ENCODE results near the gene NDUFS7.

The NDUFS7 gene

DNA sequence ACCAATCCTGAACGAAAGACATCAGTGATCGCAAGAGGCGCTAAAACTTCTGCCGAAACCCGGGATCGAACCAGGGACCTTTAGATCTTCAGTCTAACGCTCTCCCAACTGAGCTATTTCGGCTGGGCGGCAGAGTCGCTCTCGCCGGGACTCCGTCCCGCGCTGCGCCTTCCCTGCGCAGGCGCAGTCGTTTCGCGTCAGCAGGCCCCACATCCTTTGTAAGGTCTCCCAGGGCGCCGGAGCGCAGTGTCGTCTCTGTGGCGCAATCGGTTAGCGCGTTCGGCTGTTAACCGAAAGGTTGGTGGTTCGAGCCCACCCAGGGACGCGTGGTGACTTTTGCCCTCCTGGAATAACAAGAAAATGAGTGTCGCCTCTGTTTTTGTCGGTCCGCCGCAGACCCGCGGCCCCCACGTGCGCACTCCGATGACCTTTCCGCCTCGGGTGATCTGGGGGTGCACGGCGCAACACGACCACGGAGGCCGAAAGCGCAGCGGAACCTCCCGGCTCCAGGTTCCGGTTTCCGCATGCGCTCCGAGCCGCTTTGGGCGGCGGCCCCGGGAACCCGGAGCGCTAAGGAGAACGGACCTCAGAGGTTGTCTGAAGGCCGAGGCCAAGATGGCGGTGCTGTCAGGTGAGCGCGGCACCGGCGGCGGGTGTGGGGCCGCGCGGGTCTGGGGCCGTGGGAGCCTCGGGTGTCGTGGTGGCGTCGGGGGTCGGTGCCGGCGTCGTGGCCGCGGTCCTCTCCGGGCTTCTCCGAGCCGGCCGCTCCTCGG is at the start of gene NDUFS7:
Gene NDUFS7 (plus strand): TSS at position 596 of the 773 bp plus-strand sequence. CDS start 20 bp downstream, at position 616.
- peak; percentile 91 to 93 for DNase-seq

DNA sequence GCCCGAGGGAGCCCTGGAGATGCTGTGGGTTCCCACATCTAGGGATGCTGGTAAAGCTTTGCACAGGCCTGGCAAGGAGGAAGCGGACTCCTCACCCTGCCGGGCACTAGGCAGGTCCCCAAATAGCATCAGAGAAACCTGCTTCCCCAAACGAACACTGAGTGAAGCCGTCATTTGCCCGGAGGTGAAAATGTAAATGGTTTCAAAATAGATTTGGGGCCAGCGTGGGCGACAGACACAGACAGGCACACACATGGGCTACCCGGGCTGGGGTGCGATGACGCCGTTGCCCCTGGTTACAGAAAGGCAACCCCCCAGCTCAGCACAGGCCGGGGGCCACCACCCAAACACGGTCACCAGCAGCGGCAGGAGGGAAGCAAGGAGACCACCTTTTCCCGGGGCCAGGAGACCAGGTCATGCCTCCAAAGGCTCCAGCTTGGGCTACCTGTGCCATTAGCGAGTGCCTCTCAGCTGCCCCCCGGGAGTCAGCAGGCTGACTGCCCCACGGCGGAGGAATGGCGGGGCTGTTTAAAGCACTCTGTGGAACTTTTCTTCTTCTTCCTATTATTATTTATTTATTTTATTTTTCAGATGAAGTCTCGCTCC is 47.5 kb upstream of the NDUFS7 start:
- DNase-seq = no peak

DNA sequence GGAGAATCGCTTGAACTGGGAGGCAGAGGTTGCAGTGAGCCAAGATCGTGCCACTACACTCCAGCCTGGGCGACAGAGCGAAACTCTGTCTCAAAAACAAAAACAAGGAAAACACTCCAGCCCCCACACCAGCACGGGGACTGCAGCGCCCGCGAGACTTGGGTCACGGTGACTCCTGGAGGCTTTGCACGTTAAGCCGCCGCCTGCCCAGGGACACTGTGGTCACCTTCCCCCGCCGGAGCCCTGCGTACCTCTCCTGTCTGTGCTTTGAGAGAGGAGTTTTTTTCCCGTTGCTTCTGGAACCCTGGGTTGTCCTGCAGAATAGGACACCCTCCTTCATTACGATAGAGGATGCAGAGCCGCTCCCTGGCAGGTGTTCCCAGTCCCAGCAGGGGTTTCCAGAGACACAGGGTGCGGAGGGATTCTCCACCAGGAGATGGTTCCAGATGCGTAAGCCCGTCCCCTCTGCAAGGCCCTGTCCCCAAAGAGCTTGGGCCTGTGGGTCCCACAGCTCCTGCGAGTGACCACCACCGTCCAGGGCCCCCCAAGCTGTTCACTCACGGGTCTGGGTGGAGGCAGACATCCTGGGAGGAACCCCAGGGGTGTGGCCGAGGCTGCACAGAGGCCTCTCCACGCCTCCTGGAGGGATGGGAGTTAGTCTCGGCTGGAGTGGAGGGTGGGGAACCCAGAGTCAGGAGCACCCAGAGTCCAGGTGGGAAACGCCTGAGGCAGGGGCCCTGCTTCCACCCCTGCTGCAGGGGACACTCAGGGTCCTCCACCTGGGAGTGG is 42.8 kb upstream of the NDUFS7 start:
- DNase-seq = no peak

DNA sequence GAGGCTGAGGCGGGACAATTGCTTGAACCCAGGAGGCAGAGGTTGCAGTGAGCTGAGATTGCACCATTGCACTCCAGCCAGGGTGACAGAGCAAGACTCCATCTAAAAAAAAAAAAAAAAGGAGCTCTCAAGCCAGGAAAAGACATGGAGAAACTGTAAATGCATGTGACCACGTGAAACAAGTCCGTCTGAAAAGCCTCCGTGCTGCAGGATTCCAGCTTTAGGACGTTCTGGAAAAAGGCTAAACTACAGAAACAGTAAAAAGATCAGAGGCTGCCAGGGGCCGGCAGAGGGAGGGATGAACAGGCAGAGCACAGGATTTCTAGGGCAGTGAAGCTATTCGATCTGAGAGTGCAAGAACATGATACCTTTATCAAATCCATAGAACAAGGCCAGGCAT is 40.7 kb upstream of the NDUFS7 start:
- no peak for DNase-seq

DNA sequence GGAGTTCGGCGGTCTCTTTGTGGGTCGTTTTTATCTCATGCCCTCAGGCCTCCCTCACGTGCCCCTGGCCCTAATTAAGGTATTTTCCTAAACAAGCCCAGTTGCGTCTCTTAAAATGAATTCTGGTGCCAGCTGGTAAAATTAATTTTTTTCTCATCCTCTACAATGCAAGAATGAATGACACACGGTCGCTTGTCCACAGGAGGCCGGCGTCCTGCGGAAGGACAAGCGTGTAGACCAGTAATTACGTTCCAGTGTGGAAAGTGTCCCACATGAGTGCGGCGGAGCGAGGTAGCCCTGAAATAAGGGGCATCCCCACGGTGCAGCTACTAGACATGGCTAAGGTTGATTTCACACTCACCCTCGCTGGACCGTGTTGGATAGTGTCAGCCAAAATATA is 34.5 kb upstream of the NDUFS7 start:
- no peak for DNase-seq

DNA sequence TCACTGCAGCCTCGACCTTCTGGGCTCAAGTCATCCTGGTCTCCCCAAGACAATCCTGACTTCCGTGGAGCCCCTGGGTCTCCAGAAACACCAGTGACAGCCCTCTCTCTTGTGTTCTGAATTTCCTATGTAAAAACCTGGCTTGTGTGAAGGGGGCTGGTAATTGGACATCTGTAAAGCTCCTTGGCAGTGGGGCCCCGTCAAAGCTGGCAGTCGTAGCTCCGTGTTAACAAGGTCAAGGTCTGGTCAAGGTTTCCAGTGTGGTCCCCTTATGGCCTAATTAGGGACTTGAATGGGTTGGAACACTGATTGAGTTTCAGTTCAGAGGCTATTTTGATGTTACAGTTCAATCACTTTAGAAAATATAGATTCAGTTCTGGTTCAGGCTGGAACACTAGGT is 32.8 kb upstream of the NDUFS7 start:
- DNase-seq = no peak

DNA sequence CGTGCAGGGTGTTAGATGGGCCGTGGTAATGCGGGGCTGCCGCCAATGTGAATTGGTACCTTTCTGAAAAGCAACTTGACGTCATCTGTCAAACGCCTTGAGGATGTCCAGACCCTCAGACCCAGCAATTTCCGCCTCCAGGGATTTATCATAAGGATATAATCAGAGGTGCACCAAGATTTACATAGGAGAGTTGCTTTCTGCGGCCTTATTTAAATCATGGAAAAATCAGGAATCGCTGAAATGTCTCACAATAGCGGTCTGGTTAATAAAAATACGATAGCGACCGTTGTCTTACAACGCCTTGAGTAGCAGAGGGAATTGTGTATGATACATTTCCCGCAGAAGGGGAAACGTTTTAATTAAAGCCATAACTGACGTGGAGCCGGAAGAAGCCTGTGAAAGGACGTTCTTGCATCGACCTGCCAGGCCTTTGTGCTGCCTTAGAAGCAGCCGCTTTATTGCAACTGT is 32.3 kb upstream of the NDUFS7 start:
- DNase-seq = no peak

DNA sequence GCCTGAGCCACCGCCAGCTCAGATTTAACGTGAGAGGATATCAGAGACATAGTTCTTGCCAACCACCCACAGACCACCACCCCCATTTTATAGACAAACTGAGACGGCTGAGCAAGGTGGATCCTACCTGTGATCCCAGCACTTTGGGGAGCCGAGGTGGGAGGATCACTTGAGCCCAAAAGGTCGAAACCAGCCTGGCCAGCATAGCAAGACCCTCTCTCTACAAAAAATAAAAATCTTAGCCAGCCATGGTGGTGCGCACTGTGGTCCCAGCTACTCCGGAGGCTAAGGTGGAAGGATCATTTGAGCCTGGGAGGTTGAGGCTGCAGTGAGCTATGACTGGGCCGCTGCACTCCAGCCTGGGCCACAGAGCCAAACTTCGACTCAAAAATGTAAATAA is 30.6 kb upstream of the NDUFS7 start:
- DNase-seq = no peak

DNA sequence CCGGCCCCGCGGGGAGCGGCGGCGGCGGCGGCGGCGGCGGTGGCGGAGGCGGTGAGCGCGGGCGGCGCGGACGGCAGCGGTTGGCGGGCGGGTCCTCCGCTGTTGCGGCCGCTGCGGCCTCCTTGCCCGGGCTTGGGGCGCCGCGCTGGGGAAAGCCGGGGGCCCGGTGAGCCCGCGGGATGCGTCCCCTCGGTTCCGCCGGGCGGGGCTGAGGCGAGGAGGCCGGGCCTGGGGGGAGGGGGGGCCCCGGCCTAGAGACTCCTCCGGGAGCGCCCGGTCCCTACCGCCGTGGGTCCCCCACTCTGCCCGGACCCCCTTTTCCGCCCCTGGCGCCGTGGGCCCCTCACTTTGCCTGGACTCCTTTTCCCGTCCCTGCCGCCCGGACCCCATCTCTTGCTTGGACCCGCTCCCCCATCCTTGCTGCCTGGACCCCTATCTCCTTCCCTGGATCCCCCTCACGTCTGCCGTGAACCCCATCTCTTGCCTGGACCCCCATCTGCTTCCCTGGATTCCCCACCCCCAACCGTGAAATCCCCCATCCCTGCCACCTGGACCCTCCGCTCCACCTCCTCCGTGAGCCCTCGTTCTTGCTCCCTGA is 28.6 kb upstream of the NDUFS7 start:
- no peak for DNase-seq

DNA sequence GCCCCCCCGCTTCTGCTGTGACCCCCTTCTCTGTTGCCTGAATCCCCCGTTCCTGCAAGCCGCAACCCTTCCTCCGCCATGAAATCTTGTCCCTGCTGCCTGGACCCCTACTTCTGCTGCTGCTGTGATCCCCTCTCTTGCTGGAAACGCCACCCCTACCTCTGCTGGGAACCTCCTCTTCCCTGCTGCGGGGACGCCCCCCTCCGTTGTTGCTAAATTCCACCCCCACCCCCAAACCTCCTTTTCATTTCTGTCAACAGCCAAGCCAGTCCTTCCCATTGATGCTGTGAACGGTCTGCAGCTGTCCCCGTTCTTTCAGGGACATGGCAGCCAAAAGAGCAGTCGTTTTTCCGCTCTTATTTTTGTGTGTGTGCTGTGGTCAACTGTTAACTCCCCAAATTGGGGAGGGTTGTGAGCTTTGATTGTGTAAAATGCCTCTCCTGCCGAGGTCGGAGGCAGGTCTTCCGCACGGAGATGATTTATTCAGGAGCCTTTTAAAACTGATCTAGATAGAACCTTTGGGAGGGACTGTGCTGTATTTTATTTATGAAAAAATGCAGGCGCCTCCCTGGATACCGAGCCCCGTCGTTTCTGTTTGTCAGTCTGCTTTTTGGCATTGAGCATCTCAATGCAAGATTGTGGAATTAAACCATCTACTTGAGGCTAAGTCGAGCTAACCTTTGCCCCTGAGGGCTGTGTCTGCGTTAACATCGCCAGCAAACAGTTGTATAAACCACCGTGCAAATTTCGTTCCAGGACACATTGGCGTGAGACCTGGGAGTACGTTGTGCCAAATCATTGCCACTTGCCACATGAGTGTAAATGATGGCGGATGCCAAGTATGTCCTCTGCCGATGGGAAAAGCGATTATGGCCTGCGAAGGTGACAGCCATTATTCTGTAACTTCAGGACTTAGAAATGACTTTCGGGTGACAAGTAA is 27.9 kb upstream of the NDUFS7 start:
- peak in 1 of 2 donors; percentile 5 for DNase-seq

DNA sequence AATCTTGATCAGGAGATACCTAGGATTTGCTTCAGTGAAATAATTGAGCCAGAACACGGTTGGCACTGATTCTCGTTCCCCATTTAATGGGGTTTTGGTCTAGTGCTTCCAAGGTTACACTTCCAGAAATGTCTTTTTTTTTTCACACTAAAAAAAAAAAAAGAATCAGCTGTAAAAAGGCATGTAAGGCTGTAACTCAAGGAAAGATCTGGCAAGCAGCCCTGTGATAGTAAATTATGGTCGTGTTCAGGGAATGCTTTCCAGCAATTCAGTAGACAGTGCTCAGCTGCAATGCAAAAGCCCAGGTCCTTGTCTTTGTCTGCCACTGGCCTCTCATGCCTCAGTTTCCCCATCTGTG is 27.2 kb upstream of the NDUFS7 start:
- DNase-seq = no peak

DNA sequence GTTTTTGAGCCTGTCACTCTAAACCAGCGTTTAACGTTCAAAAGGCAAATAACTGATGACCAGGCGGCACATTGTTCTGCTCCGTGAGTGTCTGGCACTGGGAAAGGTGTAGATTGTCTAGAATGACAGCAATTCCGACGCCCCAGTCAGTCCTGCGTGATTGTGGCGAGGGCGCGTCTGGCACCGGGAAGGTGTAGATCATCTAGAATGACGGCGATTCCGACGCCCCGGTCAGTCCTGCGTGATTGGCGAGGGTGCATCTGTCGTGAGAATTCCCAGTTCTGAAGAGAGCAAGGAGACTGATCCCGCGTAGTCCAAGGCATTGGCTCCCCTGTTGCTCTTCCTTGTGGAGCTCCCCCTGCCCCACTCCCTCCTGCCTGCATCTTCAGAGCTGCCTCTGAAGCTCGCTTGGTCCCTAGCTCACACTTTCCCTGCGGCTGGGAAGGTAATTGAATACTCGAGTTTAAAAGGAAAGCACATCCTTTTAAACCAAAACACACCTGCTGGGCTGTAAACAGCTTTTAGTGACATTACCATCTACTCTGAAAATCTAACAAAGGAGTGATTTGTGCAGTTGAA is 26.1 kb upstream of the NDUFS7 start:
- DNase-seq = no peak

DNA sequence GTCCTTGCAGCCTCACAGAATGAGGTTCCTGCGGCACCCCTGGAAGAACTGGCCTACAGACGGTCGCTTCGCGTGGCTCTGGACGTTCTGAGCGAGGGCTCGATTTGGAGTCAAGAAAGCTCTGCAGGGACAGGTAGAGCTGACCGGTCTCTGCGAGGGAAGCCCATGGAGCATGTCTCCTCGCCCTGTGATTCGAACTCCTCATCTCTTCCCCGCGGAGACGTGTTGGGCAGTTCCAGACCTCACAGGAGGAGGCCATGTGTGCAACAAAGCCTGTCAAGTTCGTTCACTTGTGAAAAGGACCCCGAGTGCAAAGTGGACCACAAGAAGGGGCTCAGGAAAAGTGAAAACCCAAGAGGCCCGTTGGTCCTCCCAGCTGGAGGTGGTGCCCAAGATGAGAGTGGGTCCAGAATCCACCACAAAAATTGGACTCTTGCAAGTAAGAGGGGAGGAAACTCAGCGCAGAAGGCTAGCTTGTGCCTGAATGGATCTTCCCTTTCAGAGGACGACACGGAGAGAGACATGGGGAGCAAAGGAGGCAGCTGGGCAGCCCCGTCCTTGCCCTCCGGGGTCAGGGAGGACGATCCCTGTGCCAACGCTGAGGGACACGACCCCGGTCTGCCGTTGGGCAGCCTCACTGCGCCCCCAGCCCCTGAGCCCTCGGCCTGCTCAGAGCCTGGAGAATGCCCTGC is 23.4 kb upstream of the NDUFS7 start:
- no peak for DNase-seq

DNA sequence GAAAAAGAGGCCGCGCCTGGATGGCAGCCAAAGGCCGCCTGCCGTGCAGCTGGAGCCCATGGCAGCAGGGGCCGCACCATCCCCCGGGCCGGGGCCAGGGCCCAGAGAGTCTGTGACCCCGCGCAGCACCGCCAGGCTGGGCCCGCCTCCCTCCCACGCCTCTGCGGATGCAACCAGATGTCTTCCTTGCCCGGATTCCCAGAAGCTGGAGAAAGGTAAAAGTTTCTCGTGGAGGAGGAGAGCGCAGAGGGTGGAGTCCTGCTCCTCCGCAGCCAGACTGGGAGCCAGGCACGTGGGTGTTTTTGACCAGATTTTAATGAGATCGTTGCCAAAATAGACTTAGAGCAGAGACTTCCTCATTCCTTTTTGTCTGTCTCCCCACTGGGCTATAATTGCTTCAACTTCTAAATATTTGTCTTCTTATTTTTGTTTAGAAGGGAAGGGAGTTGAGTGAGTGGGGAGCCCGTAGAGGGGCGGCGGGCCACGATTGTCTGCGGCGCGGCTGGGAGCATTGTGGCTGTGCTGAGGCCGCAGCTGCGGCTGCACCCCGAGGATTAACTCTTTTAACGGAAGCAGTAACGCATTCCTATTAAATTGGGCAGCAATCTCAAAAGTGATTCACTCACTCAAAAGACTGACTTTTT is 22.8 kb upstream of the NDUFS7 start:
- DNase-seq = no peak

DNA sequence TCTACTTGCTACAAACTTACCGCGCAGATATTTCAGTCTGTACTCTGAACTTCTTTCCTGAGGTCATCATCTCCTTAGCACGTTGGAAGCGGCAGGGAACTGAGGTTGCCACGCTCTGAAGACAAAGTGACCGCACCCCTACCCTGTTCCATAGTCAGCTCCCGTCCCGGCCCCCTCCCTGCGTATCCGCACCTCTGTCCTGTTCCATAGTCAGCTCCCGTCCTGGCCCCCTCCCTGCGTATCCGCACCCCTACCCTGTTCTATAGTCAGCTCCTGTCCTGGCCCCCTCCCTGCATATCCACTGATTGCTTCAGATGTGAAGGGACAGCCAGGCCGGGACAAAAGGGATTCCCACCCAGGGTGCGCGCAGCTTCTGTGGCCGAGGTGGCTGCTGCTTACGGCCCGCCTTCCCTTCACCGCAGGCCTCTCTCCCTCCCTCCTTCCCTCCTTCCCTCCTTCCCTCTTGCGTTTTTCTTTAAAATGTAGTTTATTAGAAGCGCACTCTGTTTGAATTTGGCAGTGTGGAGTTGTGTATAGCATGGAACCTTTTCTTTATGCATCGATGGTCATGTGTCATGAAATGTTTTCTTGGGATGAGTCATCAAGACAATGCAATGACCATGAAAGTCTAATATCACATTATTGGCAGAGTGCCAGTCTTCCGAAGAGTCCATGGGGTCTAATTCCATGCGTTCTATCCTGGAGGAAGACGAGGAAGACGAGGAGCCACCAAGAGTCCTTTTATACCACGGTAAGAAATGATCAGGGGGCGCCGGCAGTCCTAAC is 21.9 kb upstream of the NDUFS7 start:
- DNase-seq = no peak

DNA sequence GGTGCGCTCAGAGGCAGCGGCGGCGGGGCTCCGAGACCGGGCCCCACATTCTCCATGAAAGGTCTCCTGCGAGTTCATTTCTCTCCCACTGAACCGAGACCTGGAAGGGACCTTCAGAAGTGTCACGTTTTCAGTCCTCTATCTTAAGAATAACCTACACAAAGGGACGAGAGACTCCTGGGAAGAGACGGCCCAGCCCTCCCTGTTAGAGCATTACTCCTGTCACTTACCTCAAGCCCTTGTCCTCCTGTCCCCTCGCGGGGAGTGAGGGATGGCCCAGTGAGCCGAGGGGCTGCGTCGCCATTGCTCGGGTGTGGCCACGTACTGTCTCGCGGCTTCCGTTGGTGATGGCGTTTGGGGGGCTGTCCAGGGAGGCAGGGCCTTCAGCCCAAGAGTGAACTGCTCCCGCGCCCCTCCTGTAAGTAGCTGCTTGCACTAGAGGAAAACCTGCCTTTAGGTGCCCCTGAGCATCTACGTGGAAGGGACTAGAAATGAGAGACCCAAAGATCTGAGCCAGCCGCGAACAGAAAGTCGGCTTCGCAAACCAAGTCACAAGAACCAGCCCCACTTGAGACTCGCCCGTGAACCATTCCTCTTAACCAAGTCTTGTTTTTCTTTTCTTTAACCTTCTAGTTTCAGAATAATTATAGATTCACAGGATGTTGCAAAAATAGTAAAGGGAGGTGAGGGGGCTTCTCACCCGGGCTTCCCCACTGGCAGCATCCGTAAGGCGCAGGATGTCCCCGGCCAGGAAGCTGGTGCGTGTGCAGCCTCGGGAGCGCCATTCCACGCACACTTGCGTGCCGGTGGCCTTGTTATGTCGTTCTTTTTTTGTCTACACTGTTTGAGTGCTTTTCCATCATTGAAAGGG is 21.1 kb upstream of the NDUFS7 start:
- no peak for DNase-seq

DNA sequence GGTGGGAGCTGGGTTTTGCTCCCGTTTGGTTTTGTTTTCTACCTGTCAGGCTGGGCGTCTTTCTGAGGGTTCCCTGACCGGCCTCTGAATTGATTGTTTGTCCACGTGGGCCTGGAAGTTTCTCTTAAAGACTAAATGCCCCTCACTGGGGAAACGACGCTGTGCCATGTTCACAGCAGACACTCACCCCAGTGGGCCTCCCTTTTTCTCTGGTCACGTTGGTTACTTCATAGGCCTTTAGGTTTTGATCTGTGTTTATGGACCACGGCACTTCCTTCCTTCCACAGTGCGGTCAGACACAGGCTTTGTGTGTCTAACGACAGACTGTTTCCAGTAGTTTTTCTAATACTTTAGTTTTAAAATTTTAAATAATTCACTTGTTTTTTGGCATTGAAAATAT is 20.1 kb upstream of the NDUFS7 start:
- DNase-seq = no peak

DNA sequence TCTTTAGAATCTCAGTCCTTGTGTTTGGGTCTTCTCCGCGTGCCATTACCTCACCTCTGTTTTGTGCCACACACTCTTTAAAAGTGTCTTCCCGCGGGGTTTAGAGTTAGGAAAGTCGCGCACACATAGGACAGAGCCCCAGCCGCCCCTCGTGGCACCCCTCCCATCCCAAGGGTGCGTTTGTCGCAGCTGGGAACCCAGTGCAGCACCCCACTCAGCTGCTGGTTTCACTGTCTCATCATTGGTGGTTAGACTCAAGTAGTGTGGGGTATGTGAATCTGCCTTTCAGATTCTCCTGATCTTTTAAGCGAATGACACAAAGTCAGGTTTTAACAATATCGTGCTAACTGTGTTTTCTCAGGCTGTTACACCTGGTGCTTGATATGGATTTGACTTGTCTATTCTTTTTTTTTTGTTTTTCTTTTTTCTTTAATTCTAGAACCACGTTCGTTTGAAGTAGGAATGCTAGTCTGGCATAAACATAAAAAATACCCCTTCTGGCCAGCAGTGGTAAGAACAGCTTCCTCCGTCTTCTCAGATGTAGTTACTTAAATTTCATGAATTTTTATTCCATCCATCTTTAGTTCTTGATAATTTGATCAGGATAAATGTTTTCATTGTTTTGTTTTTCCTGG is 19.5 kb upstream of the NDUFS7 start:
- no peak for DNase-seq

All from activated CD4-positive, alpha-beta T cell treated with anti-CD3 and anti-CD28 coated beads for 4 hours (primary cell).